NT2/D1 (cell line): ENCODE results near the gene RAP2C.

ENCODE experiments used
- SUZ12 ChIP-seq: IDR thresholded peaks from 2 replicates; pipeline ENCODE4 v1.6.1; 2011; ENCODE audit not compliant: insufficient read length, insufficient read depth; ENCODE audit errors: extremely low read depth
- YY1 ChIP-seq: IDR thresholded peaks from 2 replicates; pipeline ENCODE4 v1.6.1; 2011; ENCODE audit not compliant: insufficient read length, insufficient read depth
- ZNF274 ChIP-seq: IDR thresholded peaks from 2 replicates; pipeline ENCODE4 v1.6.1; 2011; ENCODE audit warnings: mild to moderate bottlenecking, low read depth, low read length

DNA sequence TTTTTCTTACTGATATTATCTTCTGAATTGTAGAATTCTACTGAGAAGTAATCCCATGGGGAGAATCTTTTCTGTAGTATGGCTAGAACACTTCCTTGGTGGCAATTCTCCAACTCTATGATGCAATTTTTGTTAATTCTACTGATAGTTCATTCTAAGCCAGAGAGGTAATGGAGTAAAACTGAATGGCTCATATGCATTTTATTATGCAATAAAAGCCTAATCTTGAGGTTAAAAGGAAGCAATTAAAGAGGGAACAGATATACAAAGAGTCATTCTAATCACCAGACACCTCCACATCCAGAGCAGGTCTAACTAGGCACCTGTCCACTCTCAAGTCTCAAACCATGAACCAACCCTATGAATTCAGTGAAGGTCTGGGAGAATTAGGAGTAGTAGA is 9.7 kb downstream of the RAP2C start:
- no peak for TF ChIP-seq SUZ12
- TF ChIP-seq YY1 = no peak
- TF ChIP-seq ZNF274 = no peak
